H1 (cell line): Measurements from ENCODE around the gene DPYSL3.

ENCODE experiments used
- ATF2 ChIP-seq: IDR thresholded peaks from 2 replicates; pipeline ENCODE4 v1.6.1; 2012; ENCODE audit warnings: low read length, inconsistent platforms
- CEBPB ChIP-seq: IDR thresholded peaks from 2 replicates; pipeline ENCODE4 v1.6.1; 2012; ENCODE audit warnings: low read depth, low read length
- CHD2 ChIP-seq: IDR thresholded peaks from 2 replicates; pipeline ENCODE4 v1.6.1; 2012; ENCODE audit warnings: low read length, improper control_type of control experiment
- E2F6 ChIP-seq: IDR thresholded peaks from 2 replicates; pipeline ENCODE4 v1.6.1; 2012; ENCODE audit warnings: inconsistent platforms
- EZH2 ChIP-seq: fragments of 200-600 bp; sonication (generic); IDR thresholded peaks from 2 replicates; pipeline ENCODE4 v1.7.1; 2012; ENCODE audit warnings: low read depth, mild to moderate bottlenecking, moderate library complexity, low read length, inconsistent platforms; ENCODE audit not compliant: severe bottlenecking
- GABPA ChIP-seq: IDR thresholded peaks from 2 replicates; pipeline ENCODE4 v1.6.1; 2011; ENCODE audit warnings: mild to moderate bottlenecking, low read length, moderate library complexity, borderline replicate concordance; ENCODE audit not compliant: insufficient read depth
- KDM5A ChIP-seq: fragments of 200-600 bp; IDR thresholded peaks from 2 replicates; pipeline ENCODE4 v1.7.1; 2012; ENCODE audit warnings: mild to moderate bottlenecking, low read length, inconsistent platforms, mixed read lengths
- MAFK ChIP-seq: IDR thresholded peaks from 2 replicates; pipeline ENCODE4 v1.6.1; 2012; ENCODE audit warnings: low read depth, mild to moderate bottlenecking, improper control_type of control experiment, low read length
- POLR2A ChIP-seq, 2 experiments: IDR thresholded peaks; 1 replicate in 1 of 2; 2 replicates in 1 of 2; pipeline ENCODE4 v1.6.1; 2011; ENCODE audit warnings: low read depth in 2 of 2, low read length in 2 of 2, mild to moderate bottlenecking in 2 of 2; ENCODE audit errors: control extremely low read depth in 1 of 2
- RAD21 ChIP-seq, 2 experiments: IDR thresholded peaks in 1 of 2; conservative IDR thresholded peaks in 1 of 2; 2 replicates each; pipeline ENCODE4 v1.6.1; 2011; ENCODE audit warnings: low read depth in 2 of 2, low read length in 2 of 2, improper control_type of control experiment in 1 of 2, inconsistent platforms in 1 of 2, mild to moderate bottlenecking in 1 of 2, moderate library complexity in 1 of 2
- TCF12 ChIP-seq: IDR thresholded peaks from 2 replicates; pipeline ENCODE4 v1.6.1; 2011; ENCODE audit warnings: low read depth, mild to moderate bottlenecking, low read length
- TF ChIP-seq, protein P1 (sequence below), 3 experiments: IDR thresholded peaks; 1 replicate in 2 of 3; 2 replicates in 1 of 3; pipeline versions ENCODE4 v1.5.1 to v1.6.1; 2011; ENCODE audit warnings: low read length in 3 of 3, mild to moderate bottlenecking in 3 of 3, inconsistent platforms in 2 of 3, low read depth in 1 of 3, moderate library complexity in 1 of 3; ENCODE audit not compliant: insufficient read depth in 1 of 3; ENCODE audit errors: control extremely low read depth in 1 of 3

GRCh38 chr5:147487031-147487750 lies 22.7 kb downstream of the DPYSL3 start:
- TF ChIP-seq POLR2A (IDR thresholded peaks at IDR 0.05; ENCODE audit: control extremely low read depth in 1 of 2, low read depth in 2 of 2, low read length in 2 of 2) = no peak
- TF ChIP-seq, protein P1, sequence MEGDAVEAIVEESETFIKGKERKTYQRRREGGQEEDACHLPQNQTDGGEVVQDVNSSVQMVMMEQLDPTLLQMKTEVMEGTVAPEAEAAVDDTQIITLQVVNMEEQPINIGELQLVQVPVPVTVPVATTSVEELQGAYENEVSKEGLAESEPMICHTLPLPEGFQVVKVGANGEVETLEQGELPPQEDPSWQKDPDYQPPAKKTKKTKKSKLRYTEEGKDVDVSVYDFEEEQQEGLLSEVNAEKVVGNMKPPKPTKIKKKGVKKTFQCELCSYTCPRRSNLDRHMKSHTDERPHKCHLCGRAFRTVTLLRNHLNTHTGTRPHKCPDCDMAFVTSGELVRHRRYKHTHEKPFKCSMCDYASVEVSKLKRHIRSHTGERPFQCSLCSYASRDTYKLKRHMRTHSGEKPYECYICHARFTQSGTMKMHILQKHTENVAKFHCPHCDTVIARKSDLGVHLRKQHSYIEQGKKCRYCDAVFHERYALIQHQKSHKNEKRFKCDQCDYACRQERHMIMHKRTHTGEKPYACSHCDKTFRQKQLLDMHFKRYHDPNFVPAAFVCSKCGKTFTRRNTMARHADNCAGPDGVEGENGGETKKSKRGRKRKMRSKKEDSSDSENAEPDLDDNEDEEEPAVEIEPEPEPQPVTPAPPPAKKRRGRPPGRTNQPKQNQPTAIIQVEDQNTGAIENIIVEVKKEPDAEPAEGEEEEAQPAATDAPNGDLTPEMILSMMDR (IDR thresholded peaks at IDR 0.05; ENCODE audit: control extremely low read depth in 1 of 3, insufficient read depth in 1 of 3, low read depth in 1 of 3, low read length in 3 of 3) = no peak
- no peak for TF ChIP-seq CEBPB
- no peak for TF ChIP-seq EZH2
- TF ChIP-seq ATF2 = no peak
- no peak for TF ChIP-seq RAD21 (IDR thresholded peaks at IDR 0.05 in 1 of 2, conservative IDR thresholded peaks at IDR 0.05 in 1 of 2; ENCODE audit: low read depth in 2 of 2, low read length in 2 of 2)
- no peak for TF ChIP-seq E2F6
- no peak for TF ChIP-seq CHD2
- TF ChIP-seq GABPA = no peak
- TF ChIP-seq MAFK = no peak
- no peak for TF ChIP-seq KDM5A
- TF ChIP-seq TCF12 = no peak
